GM19395 (cell line): ENCODE results near the gene TCERG1.

Source experiments
- ATAC-seq: cut with Tn5 transposase; IDR thresholded peaks from one replicate; pipeline ENCODE4 v1.9.1; 2021; ENCODE audit warnings: mild to moderate bottlenecking, moderate library complexity; ENCODE audit not compliant: unreplicated experiment

The TCERG1 gene

DNA sequence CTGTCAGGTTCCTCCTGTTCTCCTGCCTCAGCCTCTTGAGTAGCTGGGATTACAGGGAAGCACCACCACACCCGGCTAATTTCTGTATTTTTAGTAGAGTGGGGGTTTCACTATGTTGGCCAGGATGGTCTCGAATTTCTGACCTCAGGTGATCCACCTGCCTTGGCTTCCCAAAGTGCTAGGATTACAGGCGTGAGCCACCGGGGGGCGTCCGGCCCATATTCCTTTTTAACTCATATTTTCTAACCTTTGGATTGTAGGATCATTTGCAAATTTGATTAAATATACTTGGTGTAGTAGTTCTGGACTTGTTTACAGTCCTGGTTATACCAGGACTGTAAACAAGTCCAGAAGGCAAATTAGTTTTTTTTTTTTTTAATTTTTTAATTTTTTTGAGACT is 4.3 kb downstream of the TCERG1 start:
- no peak for ATAC-seq

DNA sequence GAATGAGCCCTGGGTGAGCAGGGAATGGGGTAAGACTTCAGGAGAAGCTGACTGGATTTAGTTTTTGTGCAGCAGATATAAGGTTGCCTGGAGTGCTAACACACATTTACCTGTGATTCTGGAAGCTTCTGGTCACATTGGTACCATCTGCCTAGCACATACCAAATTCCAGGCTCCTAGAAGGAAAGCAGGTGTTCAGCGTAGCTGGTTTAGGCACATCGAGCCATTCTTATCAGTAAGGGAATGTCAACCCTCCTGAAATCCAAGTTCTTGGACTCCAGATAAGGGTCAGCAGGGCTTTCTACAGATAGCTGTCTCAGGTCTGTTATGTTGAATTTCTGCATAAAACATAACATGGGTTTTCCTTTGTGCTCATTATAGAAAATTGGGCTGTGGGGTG is 10.3 kb downstream of the TCERG1 start:
- ATAC-seq, result no peak

DNA sequence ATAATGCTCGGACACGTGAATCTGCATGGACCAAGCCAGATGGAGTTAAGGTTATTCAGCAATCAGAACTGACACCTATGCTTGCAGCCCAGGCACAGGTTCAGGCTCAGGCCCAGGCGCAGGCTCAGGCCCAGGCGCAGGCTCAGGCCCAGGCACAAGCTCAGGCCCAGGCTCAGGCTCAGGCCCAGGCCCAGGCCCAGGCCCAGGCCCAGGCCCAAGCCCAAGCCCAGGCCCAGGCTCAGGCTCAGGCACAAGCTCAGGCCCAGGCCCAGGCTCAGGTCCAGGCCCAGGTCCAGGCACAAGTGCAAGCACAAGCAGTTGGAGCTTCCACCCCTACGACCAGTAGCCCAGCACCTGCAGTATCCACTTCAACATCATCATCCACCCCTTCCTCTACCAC is 11.8 kb downstream of the TCERG1 start:
- no peak for ATAC-seq

DNA sequence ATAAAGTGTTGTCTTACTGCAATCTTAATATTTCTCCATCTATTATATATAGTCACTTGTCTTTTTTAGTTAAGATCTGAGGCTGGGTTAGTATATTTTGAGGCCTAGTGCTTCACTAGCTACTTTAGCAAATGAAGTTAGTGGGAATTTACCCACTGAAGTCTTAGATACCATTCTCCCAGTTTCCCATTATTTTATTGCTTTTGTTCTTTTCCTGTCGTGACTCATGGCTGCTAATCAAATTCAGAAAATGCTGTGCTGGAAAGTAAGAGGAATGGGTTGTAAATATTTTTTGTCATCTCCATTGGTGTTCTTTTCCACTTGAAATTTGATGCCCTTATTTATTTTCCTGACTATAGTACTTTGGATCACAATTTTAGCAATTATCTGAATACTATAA is 14.2 kb downstream of the TCERG1 start:
- ATAC-seq, result no peak

DNA sequence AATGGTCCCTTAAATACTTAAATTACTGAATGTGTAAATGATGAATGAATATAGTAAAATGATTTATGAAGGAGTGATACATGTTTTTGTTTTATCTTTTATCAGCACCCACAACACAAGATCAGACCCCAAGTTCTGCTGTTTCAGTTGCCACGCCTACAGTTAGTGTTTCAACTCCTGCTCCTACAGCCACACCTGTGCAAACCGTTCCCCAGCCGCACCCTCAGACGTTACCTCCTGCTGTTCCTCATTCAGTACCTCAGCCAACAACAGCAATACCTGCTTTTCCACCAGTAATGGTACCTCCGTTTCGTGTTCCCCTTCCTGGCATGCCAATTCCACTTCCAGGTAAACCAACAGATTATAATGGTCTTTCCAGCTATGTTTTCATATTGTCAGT is 16.3 kb downstream of the TCERG1 start:
- ATAC-seq, result no peak

DNA sequence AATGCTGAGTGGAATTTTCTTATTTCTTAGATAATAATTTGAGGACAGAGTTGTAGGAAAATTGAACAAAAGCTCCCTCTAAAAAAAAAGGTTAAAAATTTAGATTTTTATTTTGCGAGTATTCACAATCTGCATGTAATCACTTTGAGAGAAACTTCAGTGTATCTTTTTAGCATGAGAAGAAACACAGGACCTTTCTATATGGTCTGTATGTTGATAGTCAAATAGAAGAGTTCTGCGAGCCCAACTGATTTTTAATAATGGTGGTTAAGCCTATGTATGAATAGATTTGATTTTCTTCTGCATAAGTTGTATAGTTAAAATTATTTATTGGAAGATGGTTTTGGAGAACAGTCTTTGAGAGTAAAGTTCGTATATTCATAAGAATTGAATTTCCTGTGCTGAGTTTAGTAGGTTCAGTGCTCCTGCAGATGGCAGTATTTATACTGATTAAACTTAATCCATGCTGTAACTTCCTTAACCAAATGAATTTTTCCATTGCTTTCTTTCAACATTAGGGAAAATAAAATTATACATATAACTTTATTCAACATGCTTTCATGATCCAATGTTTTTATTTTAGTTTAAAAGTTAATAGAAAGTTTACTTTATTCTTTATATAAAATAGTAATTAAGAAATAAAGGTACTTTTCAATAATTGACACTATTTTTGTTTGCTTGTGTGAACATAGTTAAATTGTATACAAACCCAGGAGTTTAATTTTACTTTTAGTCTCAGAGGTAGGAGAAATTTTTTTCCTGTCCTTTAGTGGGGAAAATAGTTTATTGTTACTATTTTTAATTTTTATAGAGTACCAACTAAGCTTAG is 19.6 kb downstream of the TCERG1 start:
- ATAC-seq, result no peak

DNA sequence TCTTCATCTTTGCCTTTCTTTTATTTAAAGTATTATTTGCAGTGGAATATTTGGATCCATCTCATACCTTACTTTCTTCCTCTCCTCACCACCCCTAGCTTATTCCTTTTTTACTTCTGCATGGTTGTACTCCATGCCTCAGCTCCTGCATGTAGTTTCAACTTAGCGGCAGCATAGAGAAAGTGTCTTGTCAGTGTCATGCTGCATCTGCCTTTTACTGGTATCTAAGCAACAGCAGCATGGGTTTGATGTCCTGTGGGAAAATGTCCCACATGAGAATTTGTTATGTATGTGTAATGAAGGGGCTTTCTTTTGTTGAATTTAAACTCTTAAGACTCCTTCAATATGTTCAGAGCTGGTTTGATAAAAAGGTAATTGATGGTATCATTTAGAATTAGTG is 20.6 kb downstream of the TCERG1 start:
- no peak for ATAC-seq

DNA sequence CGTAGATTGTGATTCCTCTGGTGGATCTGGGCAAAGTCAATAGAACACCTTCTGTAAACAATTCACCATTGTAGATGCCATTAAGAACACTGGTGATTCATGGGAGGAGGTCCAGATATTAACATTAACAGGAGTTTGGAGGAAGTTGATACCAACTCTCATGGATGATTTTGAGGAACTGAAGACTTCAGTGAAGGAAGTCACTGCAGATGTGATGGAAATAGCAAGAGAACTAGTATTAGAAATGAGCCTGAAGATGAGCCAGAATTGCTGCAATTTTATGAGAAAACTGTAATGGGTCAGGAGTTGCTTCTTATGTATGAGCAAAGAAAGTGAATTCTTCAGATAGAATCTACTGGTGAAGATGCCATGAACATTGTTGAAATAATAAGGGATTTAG is 26.9 kb downstream of the TCERG1 start:
- no peak for ATAC-seq

DNA sequence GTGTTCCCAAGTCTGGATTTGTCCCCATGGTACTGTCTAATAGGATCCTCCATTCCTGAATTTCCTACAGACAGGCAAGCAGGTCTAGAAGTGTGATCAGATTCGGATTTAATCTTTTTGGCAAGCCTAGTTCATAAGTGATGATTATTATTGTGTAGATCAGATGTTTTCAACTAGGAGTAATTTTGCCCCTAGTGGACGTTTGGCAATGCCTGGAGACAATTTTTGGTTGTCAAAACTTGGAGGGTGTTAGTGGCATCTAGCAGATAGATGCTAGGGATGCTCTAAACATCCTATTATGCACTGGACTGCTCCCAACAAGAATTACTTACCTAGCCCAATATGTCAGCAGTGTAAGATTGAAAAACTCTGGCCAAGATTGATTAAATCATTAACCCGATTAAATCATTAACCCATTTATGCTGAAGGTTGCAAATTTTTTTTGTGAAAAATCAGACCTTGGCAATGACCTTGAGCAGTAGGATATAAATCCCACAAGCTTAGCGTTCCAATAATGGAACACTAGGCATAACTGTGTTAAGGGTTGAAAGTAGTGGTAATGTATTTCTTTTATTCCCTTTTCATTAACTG is 28.2 kb downstream of the TCERG1 start:
- ATAC-seq, result no peak

DNA sequence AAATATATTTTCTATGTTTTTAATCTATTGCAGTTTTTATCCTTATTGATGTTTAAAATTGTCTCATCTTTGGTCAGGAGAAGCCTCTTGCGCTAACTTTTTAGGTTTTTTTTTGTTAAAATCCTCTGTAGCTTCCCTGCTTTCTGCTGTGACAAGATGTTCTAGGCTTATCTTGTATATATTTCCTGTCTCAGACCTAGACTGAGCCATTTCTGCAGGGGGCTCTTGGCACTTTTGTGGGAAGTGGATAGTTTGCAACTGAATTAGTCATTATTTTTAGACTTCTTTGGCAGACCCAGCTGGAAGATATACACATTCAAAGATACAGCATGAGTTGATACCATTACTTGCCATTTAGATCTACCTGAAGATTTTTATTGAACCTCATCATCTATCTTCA is 28.8 kb downstream of the TCERG1 start:
- ATAC-seq, result no peak

DNA sequence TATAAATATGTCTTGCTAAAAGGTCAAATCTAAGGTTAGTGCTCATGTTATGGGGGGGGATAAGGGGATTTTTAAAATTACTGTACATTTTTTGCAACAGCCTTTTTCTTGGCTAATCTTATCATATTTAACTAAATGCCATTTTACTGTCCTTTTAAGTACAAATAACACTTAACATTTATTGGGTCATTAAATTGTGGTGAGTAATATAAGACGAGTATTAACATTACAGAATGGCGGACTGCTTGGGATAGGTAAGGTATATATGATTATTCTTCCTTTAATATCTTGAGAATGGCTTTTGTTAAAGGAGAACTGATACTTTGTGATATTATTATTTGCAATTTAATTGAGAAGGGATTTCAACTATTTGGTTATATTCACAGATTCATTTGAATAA is 35.6 kb downstream of the TCERG1 start:
- no peak for ATAC-seq

DNA sequence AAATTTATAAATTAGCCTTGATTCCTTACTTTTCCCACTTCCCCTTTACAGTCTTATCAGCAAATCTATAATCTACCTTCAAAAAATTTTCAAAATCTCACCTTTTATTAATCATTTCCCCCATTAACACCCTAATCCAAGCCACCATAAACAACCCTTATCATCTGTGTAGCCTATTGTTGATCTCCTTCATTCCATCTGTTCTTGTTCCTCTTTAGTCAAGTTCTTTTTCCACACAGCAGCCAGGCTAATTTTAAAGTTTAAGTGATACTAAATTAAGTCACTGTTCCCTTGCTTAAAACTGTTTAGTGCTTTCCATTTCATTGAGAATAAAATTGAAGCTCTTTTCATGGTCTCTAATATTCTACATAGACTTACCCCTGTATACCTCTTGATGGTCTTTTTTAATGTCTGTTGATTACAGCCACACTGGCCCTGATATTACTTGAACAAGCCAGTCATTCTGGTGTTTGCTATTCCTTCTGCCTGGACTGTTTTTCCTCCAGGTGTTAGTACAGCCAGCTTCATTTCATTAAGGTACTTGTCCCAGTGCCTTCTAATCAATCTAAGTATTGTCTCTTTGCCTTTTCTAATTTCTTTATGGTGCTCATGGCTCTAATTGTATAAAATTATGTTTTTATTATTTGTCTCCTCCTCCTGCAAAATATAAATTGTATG is 37.7 kb downstream of the TCERG1 start:
- no peak for ATAC-seq

DNA sequence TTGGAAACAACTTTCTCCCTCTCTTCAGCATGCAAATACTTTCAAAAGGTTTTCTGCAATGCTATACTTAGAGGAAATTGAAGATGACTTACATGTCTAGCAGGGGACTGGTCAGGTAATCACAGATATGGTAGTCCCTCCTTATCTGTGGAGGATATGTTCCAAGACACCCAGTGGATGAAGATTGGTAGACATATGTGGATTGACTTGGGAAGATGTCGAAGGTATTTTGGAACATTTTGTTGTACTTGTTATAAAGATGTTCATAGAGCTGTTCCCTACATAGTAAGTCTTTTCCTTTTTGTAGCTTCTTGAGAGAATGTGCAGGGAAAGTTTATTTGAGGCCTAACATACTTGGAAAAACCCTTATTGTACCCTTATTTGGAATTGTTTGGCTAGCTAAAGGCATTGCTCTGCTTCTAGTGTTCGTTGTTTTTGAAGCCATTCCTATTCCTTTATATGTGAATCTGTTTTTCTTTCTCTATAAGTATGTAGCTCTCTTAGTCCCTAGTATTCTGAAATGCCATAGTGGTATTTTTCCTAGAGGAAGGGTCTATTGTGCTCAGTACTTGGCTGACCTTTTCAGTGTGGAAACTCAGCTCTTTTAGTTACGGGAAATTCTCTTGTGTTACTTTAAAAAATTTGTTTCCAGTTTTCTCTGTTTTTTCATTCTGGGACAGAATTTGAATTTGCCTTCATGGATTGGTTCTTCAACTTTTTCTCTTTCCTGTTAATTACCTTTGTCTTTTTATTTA is 43.1 kb downstream of the TCERG1 start:
- ATAC-seq, result no peak

DNA sequence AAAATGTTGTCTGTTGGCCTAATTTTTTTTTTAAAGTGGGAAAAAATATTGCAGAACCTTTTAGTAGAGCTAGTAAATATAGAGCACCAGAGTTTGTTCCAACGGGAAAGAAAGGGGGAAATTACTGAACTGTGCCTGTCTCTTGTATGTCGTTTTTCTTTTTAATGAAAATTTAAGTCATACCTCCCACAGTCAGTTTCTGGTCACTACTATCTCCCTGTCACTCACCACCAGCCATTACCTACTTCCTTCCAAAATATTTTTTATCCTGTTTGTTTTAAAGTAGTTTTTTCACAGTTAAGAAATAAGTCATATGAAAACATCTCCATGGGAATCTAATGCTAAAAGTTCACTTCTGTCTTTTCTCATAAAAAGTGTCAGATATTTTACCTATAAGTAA is 47.5 kb downstream of the TCERG1 start:
- ATAC-seq, result no peak

DNA sequence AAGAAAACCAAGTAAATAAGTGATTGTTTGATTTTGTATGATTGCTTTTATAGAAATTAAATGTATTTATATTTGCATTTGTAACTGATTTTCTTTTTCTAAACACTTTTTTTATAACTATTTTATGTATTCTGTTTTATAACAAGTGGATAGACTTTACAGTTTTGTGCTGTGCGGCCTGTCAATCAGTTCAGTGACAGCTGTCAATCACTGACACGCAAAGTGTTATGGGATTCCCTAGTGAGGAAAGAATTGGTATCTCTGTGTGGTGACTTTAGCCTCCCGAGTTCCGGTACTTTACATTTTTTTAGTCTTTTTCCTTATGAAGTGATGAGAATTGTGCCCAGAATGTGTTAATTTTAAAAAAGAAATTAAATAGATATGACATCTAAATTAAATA is 52.5 kb downstream of the TCERG1 start:
- no peak for ATAC-seq

DNA sequence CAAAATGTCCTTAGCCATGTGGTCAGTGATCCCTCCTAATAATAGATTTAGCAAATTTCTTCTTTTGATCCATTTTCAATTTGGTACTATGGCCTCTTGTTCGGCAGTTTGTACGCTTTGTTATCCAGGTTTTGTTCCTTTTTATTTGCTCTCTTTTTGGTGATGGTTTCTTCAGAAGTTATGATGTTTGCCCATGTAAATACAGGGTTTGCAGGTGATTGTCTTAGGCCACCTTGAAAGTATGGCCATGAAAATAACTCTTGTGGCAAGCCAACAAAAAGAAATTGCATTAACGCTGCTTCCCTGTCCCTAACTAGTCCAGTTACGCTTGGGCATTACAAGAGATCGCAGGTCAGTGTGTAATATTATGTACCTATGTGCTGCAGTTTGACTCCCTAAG is 60.3 kb downstream of the TCERG1 start:
- ATAC-seq, result no peak

DNA sequence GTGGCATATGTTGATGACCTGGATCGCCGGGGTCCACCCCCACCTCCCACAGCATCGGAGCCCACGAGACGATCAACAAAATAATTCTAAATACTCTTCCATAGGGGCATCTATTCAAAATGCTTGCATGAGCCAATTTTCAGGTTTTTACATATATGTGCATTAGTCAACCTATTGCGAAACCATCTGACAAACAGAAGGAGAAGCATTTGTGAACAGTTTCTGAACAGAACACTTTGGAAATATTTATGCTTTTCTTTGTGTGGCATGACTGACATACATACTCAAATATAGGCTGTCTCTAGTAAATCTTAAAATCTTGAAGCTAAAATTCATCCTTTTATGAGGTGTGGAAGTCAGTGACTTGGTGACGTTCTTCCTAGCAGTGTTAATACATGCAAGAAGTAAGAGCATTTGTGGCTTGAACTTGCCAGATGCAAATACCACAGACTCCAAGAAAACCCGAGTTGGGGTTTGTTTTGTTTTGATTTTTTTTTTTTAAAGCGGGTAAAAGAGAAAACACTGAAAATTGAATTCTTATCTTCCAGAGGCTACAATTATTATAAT is 63.5 kb downstream of the TCERG1 start:
- ATAC-seq, result no peak

DNA sequence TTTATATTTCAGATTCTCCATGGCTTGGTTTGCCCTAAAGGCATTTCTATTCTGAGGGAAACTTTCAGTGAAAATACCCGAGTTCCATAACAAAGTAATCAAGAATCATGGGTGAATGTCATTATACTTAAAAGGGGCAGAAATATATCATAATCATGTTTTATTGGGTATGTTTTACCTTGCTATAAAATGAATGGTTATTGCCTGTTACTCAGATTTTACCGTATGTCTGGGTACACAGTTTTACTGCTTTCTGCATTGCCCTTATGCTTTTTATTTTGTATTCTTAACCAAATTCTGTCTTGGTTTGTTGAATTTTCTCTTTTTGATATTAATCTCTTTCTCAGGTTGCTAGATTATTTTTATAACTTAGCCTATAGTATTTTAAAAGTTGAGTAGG is 66.3 kb downstream of the TCERG1 start:
- no peak for ATAC-seq

DNA sequence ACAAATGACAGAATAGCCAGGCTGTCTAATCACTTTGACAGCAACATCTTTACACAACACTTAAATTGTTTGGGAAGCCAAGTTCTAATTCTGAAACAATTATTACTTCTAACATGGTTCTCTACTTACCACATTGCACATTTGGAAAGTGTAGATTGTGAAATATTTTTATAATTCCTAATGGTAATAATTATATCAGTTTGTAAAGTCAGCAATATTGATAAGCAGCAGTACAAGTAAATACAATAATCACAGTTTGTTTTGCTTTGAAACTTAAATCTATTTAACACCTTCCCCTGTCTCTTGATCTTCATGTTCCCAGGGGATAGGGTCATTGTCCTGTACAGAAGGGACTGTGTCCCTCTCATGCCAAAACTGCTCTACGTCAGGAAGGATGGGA is 67.4 kb downstream of the TCERG1 start:
- ATAC-seq, result no peak

DNA sequence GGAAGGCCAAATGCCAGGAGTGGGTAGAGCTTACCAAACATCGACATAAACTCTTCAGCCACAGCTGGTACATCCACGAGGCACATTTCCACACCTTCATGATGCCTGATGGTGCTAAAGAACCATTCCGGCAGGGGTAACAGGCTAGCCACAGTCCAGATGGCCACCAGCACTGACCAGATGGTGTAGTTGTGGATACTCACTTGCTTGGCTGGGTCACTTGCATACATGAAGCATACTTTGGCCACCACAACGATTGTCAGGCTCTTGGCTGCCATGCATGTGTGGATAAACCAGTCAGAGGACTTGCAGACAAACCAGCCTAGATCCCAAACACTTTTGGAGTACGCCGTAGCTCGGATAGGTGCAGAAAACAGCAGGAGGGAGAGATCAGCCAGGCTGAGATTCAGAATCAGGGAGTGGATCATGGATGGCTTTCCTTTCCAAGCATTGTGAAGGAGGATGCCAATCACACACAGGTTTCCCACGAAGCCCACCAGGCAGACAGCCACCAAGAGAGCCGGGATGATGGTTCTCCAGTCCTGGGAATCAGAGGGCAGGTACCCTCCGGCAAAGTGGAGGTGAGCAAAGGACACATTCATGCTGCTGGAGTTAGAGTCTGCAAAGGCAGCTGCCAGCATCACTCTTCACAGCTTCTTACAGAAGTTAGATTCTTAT is 68.5 kb downstream of the TCERG1 start:
- ATAC-seq, result no peak

DNA sequence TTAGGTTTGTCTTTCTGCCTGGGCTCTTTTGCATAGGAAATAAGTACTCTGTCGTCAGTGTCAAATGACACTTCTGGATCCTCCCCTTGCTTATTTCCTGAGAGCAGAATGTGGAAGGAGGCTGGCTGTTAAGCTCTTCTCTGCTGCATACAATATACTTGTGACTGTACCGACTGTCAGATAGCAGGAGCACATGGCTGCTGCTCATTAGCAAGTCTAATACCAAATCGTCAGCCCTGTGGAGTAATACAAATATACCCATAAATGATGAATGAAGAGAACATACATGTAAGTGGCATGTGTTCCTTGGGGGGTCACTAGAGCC is 69.0 kb downstream of the TCERG1 start, which contains the start of gene GPR151:
GPR151 (minus strand) TSS at position 40 of the 325 bp plus-strand sequence. CDS start 77 bp downstream, outside the sequence.
- ATAC-seq, result no peak
